ENCODE data around the gene OAF. TPM values are rescaled to one million over a fixed set of nuclear protein-coding genes. Genes with fewer than 3 reads are reported as not detected.

Gene OAF
- total RNA-seq, 2 donors from 2014 or later, result 1.7 to 3.6 TPM

DNA sequence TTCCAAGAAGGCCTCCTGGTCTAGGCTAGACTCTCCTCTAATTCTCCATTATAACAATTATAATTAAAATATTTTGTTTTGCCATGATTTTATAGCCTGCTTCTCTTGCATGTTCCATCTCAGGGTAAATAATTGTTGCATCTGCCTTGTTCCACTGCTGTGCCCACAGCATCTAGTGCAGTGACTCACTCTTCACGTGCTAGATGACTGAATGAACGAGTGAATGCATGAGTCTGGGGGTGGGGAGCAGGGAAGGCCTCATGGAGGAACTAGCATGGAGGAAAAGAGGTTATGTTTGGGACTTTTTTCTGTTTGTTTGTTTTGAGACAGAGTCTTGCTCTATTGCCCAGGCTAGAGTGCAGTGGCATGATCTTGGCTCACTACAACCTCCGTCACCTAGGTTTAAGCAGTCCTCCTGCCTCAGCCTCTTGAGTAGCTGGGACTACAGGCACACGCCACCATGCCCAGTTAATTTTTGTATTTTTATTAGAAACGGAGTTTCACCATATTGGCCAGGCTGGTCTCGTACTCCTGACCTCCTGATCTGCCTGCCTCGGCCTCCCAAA lies 5.2 kb upstream of the OAF start:
- Mint-ChIP-seq H3K27ac (no peak overlapping the region), H3K9me3 (no peaks in the 10 kb centered on the region), H3K36me3 (ENCODE audit: low read depth) (no peaks in the 10 kb centered on the region), H3K4me3 (no peak overlapping the region), H3K4me1 (peaks cover 8% of the 10 kb centered on the region), H3K27me3 (ENCODE audit: insufficient read depth) (peaks cover 76% of the 10 kb centered on the region)
- no peaks in the 10 kb centered on the region for H3K36me3 ChIP-seq (ENCODE audit: control insufficient read depth, insufficient read depth, low read length)
- DNase-seq, result no peak
- TF ChIP-seq, protein P1, sequence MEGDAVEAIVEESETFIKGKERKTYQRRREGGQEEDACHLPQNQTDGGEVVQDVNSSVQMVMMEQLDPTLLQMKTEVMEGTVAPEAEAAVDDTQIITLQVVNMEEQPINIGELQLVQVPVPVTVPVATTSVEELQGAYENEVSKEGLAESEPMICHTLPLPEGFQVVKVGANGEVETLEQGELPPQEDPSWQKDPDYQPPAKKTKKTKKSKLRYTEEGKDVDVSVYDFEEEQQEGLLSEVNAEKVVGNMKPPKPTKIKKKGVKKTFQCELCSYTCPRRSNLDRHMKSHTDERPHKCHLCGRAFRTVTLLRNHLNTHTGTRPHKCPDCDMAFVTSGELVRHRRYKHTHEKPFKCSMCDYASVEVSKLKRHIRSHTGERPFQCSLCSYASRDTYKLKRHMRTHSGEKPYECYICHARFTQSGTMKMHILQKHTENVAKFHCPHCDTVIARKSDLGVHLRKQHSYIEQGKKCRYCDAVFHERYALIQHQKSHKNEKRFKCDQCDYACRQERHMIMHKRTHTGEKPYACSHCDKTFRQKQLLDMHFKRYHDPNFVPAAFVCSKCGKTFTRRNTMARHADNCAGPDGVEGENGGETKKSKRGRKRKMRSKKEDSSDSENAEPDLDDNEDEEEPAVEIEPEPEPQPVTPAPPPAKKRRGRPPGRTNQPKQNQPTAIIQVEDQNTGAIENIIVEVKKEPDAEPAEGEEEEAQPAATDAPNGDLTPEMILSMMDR (conservative IDR thresholded peaks at IDR 0.05), result no peak
- no peak overlapping the region for H3K9ac ChIP-seq (ENCODE audit: extremely low read depth, low read length, poor library complexity, severe bottlenecking)
- no peak overlapping the region for H3K27ac ChIP-seq (ENCODE audit: low read depth, low read length)
- no peaks in the 10 kb centered on the region for H3K9me3 ChIP-seq (ENCODE audit: control insufficient read depth, low read length)
- no peak overlapping the region for H3K4me3 ChIP-seq (ENCODE audit: low read length)
- 88 to 94% methylated on average over 7 of the region's 7 CpGs for WGBS, 2 experiments (ENCODE audit: insufficient coverage in 1 of 2, insufficient read length in 1 of 2)
- H3K27me3 ChIP-seq (ENCODE audit: control insufficient read depth, insufficient read depth, low read length, poor library complexity, severe bottlenecking), result peaks cover 50% of the 10 kb centered on the region
- H3K4me1 ChIP-seq (ENCODE audit: control insufficient read depth, insufficient read depth, low read length), result no peaks in the 10 kb centered on the region

DNA sequence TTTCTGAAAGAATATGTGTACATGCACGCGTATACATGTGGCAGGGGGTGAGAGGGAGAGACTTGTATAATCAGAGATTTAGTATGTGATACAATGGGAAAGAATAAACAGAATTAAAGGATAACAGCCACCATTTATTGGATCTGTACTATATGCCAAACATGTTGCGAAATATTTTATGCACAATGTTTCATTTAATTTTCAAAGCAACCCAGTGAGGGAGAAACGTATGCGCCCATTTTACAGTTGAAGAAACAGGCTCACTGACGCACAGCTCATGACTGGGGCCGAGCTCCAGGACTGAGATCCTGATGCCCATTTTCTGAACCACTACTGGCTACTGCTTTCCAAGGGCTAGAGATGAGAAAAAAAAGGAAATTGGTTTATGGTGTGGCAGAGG lies 3.3 kb upstream of the OAF start:
- Mint-ChIP-seq H3K4me3 (no peak overlapping the region), H3K36me3 (ENCODE audit: low read depth) (no peaks in the 10 kb centered on the region), H3K27me3 (ENCODE audit: insufficient read depth) (peaks cover 76% of the 10 kb centered on the region), H3K9me3 (no peaks in the 10 kb centered on the region), H3K27ac (no peak overlapping the region), H3K4me1 (peaks cover 12% of the 10 kb centered on the region)
- TF ChIP-seq, protein P1 (conservative IDR thresholded peaks at IDR 0.05), result no peak
- DNase-seq, result no peak
- Histone ChIP-seq H3K9me3 (ENCODE audit: control insufficient read depth, low read length) (no peaks in the 10 kb centered on the region), H3K36me3 (ENCODE audit: control insufficient read depth, insufficient read depth, low read length) (no peaks in the 10 kb centered on the region), H3K4me1 (ENCODE audit: control insufficient read depth, insufficient read depth, low read length) (no peaks in the 10 kb centered on the region), H3K27ac (ENCODE audit: low read depth, low read length) (no peak overlapping the region), H3K4me3 (ENCODE audit: low read length) (no peak overlapping the region), H3K9ac (ENCODE audit: extremely low read depth, low read length, poor library complexity, severe bottlenecking) (no peak overlapping the region), H3K27me3 (ENCODE audit: control insufficient read depth, insufficient read depth, low read length, poor library complexity, severe bottlenecking) (peaks cover 59% of the 10 kb centered on the region)
- 92 to 98% methylated on average over 7 of the region's 7 CpGs for WGBS, 2 experiments (ENCODE audit: insufficient coverage in 1 of 2, insufficient read length in 1 of 2)

DNA sequence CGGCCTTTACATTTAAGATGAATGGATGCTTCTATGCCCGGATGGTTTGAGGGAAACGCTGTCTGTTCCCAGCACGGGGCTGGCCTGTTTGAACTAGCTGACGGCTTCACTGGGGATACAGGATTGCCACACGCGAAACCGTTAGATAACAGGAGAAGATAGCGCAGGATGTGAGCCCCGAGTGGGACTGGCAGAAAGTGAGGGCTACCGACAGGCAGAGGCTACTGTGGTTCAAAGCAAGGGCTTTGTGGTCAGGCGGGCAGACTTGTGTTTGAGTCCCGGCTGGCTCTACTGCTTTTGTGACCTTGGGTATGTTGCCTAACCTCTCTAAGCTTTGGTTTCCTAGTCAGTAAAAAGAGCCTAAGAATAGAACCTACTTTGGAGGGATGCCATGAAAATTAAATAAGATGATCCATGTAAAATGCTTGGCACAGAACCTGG lies 2.8 kb upstream of the OAF start:
- TF ChIP-seq, protein P1 (conservative IDR thresholded peaks at IDR 0.05), result no peak
- no peak overlapping the region for H3K4me3 Mint-ChIP-seq

More for the DNA sequence above, 2.8 kb upstream of the OAF start:
- DNase-seq, result no peak
- WGBS, 2 experiments (ENCODE audit: insufficient coverage in 1 of 2, insufficient read length in 1 of 2), result 81 to 84% methylated on average over 13 of the region's 13 CpGs
- H3K4me3 ChIP-seq (ENCODE audit: low read length), result no peak overlapping the region
- Mint-ChIP-seq H3K9me3 (no peaks in the 10 kb centered on the region), H3K36me3 (ENCODE audit: low read depth) (no peaks in the 10 kb centered on the region), H3K27me3 (ENCODE audit: insufficient read depth) (peaks cover 78% of the 10 kb centered on the region), H3K4me1 (peaks cover 15% of the 10 kb centered on the region), H3K27ac (no peak overlapping the region)
- H3K9ac ChIP-seq (ENCODE audit: extremely low read depth, low read length, poor library complexity, severe bottlenecking), result no peak overlapping the region
- no peaks in the 10 kb centered on the region for H3K36me3 ChIP-seq (ENCODE audit: control insufficient read depth, insufficient read depth, low read length)
- H3K9me3 ChIP-seq (ENCODE audit: control insufficient read depth, low read length), result no peaks in the 10 kb centered on the region
- H3K4me1 ChIP-seq (ENCODE audit: control insufficient read depth, insufficient read depth, low read length), result no peaks in the 10 kb centered on the region
- H3K27me3 ChIP-seq (ENCODE audit: control insufficient read depth, insufficient read depth, low read length, poor library complexity, severe bottlenecking), result peaks cover 64% of the 10 kb centered on the region
- H3K27ac ChIP-seq (ENCODE audit: low read depth, low read length), result no peak overlapping the region
